DND-41 (cell line): ENCODE results near the gene APEH.

ENCODE experiments used
- ATAC-seq: fragments of 200-7000 bp; cut with Tn5 transposase; 3 replicates; pipeline ENCODE4 v1.9.1; 2021; ENCODE audit warnings: low read depth; ENCODE audit not compliant: insufficient read depth
- DNase-seq: peaks from one replicate; pipeline ENCODE4 v3.0.0-alpha.2; 2020
- H2AFZ ChIP-seq: 2 replicates; pipeline ENCODE4 v1.6.0; 2012; ENCODE audit warnings: low read depth, low read length
- H3K27ac ChIP-seq: 2 replicates; pipeline ENCODE4 v1.5.1; 2012; ENCODE audit warnings: low read length, inconsistent platforms
- H3K27me3 ChIP-seq: fragments of 200-600 bp; sonication (generic); 2 replicates; pipeline ENCODE4 v1.6.0; 2012; ENCODE audit warnings: low read length, mild to moderate bottlenecking, inconsistent platforms; ENCODE audit not compliant: insufficient read depth, poor library complexity
- H3K36me3 ChIP-seq: 2 replicates; pipeline ENCODE4 v1.5.1; 2012; ENCODE audit warnings: low read length, inconsistent platforms; ENCODE audit not compliant: insufficient read depth
- H3K4me1 ChIP-seq: 2 replicates; pipeline ENCODE4 v1.5.1; 2012; ENCODE audit warnings: mild to moderate bottlenecking, low read length; ENCODE audit not compliant: insufficient read depth
- H3K4me2 ChIP-seq: 2 replicates; pipeline ENCODE4 v1.6.0; 2012; ENCODE audit warnings: mild to moderate bottlenecking, moderate library complexity, low read length, inconsistent platforms; ENCODE audit not compliant: insufficient read depth
- H3K4me3 ChIP-seq, 2 experiments: fragments of 200-600 bp in 1 of 2; shearing (Covaris generic) in 1 of 2; 2 replicates each; pipeline ENCODE4 v1.5.1; 2012 to 2016; ENCODE audit warnings: inconsistent platforms in 2 of 2, low read length in 2 of 2, mild to moderate bottlenecking in 2 of 2, low read depth in 1 of 2, moderate library complexity in 1 of 2
- H3K79me2 ChIP-seq: 2 replicates; pipeline ENCODE4 v1.6.0; 2012; ENCODE audit warnings: low read length, inconsistent platforms; ENCODE audit not compliant: insufficient read depth
- H3K9ac ChIP-seq: 2 replicates; pipeline ENCODE4 v1.6.0; 2012; ENCODE audit warnings: low read depth, mild to moderate bottlenecking, inconsistent platforms, low read length, moderate library complexity
- H3K9me3 ChIP-seq: 2 replicates; pipeline ENCODE4 v1.5.1; 2012; ENCODE audit warnings: low read length, moderate library complexity, mild to moderate bottlenecking, inconsistent platforms; ENCODE audit not compliant: insufficient read depth, severe bottlenecking
- H4K20me1 ChIP-seq: 2 replicates; pipeline ENCODE4 v1.6.0; 2012; ENCODE audit warnings: low read length; ENCODE audit not compliant: insufficient read depth
- CTCF ChIP-seq: IDR thresholded peaks from 2 replicates; pipeline ENCODE4 v1.5.1; 2012; ENCODE audit warnings: borderline replicate concordance, low read length, moderate library complexity, mild to moderate bottlenecking; ENCODE audit not compliant: poor library complexity, severe bottlenecking; ENCODE audit errors: extremely low read depth
- EZH2 ChIP-seq: IDR thresholded peaks from 3 replicates; pipeline ENCODE4 v1.6.1; 2012; ENCODE audit warnings: borderline replicate concordance, low read depth, mild to moderate bottlenecking, moderate library complexity, low read length, inconsistent platforms; ENCODE audit not compliant: severe bottlenecking

APEH gene

GRCh38 chr3:49715611-49716121 lies 41.5 kb downstream of the APEH start:
- no peaks in the 10 kb centered on the region for H3K79me2 ChIP-seq
- H3K4me2 ChIP-seq: no peak overlapping the region
- no peak for DNase-seq
- ATAC-seq: no peak
- no peaks in the 10 kb centered on the region for H3K27me3 ChIP-seq
- no peaks in the 10 kb centered on the region for H3K9me3 ChIP-seq
- H2AFZ ChIP-seq: no peak overlapping the region
- peaks cover 11% of the 10 kb centered on the region for H4K20me1 ChIP-seq
- no peak overlapping the region for H3K4me3 ChIP-seq
- H3K4me1 ChIP-seq: peaks cover 33% of the 10 kb centered on the region
- no peak overlapping the region for H3K27ac ChIP-seq
- H3K36me3 ChIP-seq: peaks cover 33% of the 10 kb centered on the region
- H3K9ac ChIP-seq: no peak overlapping the region
- TF ChIP-seq EZH2 (no peak), CTCF (no peak)

- Histone ChIP-seq H3K27ac (no peak overlapping the region), H2AFZ (no peak overlapping the region), H3K4me3 (no peak overlapping the region), H4K20me1 (peaks cover 16% of the 10 kb centered on the region), H3K4me2 (no peak overlapping the region), H3K36me3 (peaks cover 39% of the 10 kb centered on the region), H3K27me3 (no peaks in the 10 kb centered on the region), H3K9me3 (no peaks in the 10 kb centered on the region), H3K79me2 (peaks cover 3% of the 10 kb centered on the region; the same call in 1 of the 2 replicates), H3K9ac (no peak overlapping the region), H3K4me1 (peaks cover 38% of the 10 kb centered on the region)
- no peak for DNase-seq
- TF ChIP-seq EZH2 (no peak), CTCF (no peak)
- no peak for ATAC-seq
These were observed 42.0 kb downstream of the APEH start for GRCh38 chr3:49716169-49716568.

DNA sequence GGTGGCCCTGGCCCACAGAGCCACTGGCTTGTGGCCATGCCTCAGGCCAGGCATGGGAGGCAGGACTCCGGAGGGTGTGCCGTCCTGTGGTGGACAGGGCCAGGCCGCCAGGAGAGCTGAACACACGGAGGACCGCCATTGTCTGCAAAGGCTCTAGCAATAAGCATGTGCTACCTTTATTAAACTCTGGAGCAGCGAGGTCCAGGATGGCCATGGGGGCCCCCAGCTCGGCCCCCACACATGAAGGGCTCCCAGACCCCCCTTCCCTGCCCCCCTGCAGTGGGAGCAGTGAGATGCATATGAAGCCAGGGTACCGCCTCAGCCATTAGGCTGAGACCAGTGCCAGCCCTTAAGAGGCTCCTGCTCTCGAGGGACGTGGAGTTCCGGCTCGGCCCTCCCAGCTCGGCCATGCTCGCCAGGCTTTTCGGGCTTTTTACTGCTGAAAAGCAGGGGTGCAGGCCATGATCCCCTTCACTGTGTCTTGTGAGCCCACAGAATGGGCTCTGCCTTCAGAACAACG lies 42.6 kb downstream of the APEH start:
- Histone ChIP-seq H2AFZ (no peak overlapping the region), H3K79me2 (peaks cover 8% of the 10 kb centered on the region; the same call in 1 of the 2 replicates), H3K4me2 (no peak overlapping the region), H3K27me3 (no peaks in the 10 kb centered on the region), H3K36me3 (peaks cover 44% of the 10 kb centered on the region), H3K9me3 (no peaks in the 10 kb centered on the region), H3K27ac (no peak overlapping the region), H3K9ac (no peak overlapping the region), H3K4me3 (no peak overlapping the region), H3K4me1 (peaks cover 39% of the 10 kb centered on the region), H4K20me1 (peaks cover 21% of the 10 kb centered on the region)
- DNase-seq (no peak), ATAC-seq (no peak)
- TF ChIP-seq CTCF (no peak), EZH2 (no peak)
